Esophagus muscularis mucosa (tissue), 3 donors: ENCODE data around the gene ZMYND10.
"Not testable (repeated sequence)": the region's sequence is repeated elsewhere in the genome, so short reads cannot be mapped to it uniquely, and the experiment has no call there.

ENCODE experiments used
- POLR2AphosphoS5 ChIP-seq, 2 donors: sonication (generic); formaldehyde crosslinking; IDR thresholded peaks; one replicate each; pipeline ENCODE4 v1.6.1; 2017; ENCODE audit warnings: antibody characterized with exemption in 2 of 2
- TF ChIP-seq, protein P1 (sequence below), 3 experiments: fragments of 200-600 bp in 2 of 3; fragments of 450-650 bp in 1 of 3; sonication (generic) in 2 of 3; IDR thresholded peaks; one replicate each; pipeline ENCODE4 v1.5.1; 2017 to 2019; ENCODE audit warnings: antibody characterized with exemption in 3 of 3, mild to moderate bottlenecking in 2 of 3, moderate library complexity in 1 of 3

DNA sequence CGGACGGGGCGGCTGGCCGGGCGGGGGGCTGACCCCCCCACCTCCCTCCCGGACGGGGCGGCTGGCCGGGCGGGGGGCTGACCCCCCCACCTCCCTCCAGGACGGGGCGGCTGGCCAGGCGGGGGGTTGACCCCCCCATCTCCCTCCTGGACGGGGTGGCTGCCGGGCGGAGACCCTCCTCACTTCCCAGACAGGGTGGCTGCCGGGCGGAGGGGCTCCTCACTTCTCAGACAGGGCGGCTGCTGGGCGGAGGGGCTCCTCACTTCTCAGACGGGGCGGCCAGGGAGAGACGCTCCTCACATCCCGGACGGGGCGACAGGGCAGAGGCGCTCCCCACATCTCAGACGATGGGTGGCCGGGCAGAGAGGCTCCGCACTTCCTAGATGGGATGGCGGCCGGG lies 33.5 kb downstream of the ZMYND10 start:
- TF ChIP-seq, protein P1, sequence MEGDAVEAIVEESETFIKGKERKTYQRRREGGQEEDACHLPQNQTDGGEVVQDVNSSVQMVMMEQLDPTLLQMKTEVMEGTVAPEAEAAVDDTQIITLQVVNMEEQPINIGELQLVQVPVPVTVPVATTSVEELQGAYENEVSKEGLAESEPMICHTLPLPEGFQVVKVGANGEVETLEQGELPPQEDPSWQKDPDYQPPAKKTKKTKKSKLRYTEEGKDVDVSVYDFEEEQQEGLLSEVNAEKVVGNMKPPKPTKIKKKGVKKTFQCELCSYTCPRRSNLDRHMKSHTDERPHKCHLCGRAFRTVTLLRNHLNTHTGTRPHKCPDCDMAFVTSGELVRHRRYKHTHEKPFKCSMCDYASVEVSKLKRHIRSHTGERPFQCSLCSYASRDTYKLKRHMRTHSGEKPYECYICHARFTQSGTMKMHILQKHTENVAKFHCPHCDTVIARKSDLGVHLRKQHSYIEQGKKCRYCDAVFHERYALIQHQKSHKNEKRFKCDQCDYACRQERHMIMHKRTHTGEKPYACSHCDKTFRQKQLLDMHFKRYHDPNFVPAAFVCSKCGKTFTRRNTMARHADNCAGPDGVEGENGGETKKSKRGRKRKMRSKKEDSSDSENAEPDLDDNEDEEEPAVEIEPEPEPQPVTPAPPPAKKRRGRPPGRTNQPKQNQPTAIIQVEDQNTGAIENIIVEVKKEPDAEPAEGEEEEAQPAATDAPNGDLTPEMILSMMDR (IDR thresholded peaks at IDR 0.05): not testable (repeated sequence)
- TF ChIP-seq POLR2AphosphoS5 (IDR thresholded peaks at IDR 0.05): not testable (repeated sequence)
